ENCODE results near the gene DMRTB1.

The DMRTB1 gene

DNA sequence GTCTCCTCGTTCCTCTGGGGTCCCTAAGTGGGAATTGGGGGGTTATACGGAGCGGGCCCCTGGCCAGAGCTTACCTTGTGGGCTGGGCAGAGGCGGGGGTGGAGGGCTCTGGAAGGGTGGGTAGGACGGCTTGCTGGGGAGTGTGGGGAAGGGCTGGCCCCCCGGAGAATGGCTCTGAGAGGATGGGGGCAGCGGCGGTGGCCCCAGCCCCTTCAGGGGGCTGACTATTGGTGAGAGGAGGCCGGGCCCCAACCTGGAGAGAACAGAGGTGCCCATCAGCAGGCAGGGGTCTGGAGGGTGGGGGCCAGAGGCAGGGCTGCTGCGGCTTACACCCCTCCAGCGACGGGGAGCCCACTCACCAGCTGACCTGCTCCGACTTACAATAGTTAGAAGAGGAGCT is 50.6 kb downstream of the DMRTB1 start:
- DNase-seq (ENCODE audit: low spot score): no peak

DNA sequence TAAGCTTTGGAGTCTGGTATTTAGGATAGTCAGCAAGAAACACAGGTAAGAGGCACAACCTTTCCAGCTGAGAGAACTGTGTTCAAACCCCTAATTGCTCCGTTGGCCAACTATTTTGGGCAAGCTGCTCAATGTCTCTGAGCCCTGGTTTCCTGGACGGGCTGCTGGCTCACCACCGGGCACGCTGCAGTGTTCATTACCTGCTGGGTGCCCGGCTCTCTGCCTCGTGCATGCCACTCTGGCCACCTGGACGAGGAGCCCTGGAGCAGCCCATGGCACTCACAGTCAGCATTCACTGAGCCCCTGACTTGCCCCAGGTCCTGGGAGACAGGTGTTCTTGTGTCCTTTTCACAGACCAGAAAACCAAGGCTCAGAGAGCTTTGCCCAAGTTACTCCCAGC is 51.0 kb downstream of the DMRTB1 start:
- DNase-seq (ENCODE audit: low spot score): no peak

DNA sequence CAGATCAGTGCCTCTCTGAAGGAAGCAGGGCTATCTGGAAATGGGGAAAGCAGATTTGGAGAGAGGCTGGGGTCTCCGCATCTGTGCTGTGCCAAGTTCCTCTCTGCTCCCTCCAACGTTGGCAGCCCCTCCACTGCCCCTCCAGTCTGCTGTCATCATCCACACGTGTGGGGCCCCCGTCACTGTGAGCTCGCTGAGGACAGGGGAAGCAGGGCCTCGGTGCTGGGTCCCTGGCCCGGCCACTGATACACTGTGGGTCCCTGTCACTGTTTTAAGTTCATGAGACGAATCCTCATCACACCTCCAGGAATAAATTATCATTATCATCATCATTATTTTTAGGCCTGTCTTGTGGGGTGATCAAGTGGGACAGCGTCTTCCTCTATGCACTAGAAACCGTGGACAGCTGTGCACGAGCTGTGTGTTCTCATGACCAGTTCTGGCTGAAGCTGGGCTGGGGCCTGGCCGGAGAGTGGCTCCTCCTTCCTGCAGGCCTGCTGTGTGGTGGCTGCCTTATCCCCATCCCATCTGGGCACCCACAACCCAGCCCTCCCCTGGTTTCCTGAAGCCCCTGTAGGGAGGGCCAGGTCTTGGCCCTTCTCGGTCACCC is 52.2 kb downstream of the DMRTB1 start:
- DNase-seq (ENCODE audit: low spot score): no peak

DNA sequence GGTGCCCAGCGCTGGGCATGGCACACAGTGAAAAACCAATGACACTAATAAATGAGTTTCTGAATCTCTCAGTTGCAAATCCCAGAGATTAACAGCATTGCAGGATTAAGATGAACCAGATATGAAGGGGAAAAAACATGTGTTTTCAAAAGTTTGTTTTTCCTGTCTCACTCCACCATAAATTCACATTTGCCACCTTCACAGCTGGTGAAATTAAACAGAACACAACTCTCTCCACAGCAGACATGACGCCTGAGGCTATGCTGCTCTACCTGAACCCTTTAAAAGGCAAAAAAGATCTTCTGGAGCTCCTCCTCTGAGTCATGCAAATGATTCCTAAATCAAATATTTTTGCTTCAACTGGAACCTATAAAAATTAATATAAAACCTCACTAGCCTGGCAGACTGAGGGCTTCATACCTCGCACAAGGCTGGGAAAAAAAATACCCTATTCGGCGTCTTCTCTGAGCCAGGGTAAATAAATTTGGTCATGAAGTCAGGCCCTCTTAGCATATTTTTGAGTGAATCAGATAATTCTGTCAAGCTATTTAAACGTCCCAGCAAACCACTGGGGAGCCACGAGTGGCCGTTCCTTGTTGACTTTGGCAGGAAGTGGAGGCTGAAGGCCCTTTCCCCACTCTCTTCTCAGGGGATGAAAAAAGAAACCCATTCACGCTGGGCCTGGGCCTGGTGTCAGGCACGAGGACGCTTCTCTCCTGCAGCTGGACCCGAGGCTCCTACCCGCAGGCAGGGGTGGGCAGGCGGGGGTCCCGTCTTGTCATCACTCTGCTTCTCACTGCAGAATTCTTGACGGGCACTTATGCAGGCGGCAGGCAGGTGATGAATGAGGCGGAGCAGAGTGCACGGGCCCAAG is 53.0 kb downstream of the DMRTB1 start:
- DNase-seq (ENCODE audit: low spot score): no peak

DNA sequence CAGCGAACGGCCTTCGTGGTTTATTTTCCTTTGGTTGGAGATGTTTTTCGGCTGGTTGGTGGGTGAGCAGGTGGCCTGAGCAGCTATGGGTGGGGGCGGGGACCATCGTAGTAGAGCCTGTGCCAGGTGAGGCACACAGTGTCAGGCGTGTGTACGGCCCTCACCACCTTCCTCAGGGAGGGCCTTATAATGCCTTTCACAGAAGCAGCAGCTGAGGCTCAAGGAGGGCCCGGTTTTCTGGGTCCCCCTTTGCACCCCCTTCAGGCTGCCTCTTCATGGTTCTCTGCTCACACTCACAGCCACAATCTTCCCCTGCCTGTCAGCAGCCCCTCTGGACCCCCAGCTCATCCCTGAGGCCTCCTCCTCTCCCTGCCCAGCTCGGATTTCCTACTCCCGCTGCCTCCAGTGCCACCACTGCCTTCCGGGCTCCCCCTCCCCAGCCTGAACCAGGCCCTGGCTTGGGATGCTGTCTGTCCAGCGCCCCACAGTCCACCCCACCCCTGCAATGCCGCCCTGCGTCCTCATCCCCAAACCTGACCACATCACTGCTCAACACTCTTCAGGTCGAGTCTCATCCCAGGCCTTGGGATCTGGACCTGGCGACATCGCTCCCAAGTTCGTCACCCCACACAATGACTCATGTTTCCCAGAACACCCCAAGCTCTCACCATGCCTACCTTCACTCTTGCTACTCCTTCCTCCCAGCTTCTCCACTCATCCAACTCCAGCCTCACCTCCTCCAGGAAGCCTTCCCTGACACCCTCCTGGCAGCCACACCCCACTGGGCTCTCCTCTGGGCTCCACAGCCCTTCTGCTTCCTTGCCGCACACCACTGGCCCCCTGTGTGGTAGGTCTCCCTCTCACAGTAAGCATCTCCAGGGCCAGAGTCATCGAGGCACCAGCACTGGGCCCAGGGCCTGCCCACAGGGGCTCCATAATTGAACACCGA is 53.9 kb downstream of the DMRTB1 start:
- peak; percentile 20 for DNase-seq (ENCODE audit: low spot score)

DNA sequence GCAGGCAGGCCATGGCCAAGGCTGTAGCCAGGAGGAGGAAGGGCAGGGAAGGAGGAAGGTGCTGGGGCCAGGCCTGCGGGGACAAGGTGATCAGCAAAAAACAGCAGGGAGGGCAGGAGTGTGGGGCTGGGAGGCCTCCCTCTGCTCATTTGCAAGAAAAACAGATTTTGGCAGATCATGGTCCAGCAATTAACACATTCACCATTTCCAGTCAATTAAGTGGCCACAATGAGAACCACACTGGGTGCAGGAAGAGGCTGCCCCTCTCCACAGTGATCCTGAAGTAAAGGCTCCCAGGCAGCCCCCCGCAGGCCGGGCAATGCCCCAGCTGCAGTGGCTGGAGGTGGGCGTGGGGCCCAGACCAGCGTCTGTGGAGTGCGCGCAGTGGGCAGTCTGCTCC is 54.6 kb downstream of the DMRTB1 start:
- DNase-seq (ENCODE audit: low spot score): no peak

DNA sequence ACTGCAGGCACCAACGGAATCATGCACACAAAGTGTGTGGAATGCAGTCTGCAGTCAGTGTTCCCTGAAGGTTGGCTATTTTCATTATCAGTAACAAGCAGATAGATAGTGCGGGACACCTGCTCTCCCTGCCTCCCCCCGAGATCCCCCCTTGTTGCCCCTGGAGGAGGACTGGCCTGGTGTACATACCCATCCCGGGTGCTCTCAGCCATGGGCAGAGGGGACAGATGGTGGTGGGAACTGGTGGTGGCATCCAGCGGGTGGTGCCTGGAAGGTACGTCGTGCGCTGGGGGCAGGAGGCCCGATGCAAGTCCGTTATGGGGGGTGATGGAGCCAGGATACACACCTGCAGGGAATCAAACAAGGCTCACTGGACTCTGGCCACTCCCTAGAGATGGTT is 55.2 kb downstream of the DMRTB1 start:
- no peak for DNase-seq (ENCODE audit: low spot score)

DNA sequence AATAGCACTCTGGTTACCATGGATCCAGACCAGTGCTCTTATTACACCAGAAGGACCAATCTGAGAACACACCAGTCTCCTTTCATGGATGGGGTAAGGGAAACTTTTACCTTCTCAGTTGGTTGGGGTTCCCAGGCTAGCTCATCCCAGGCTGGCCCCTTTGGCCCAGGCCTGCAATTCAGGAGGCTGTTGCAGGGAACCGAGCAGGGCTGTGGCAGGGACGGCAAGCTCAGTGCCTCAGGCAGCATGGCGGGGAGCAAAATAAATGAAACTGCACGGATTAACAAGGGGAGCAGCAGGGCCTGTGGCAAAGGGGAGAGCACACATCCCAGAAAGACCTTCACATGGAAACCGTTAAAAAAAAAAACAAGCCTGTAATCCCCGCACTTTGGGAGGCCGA is 57.0 kb downstream of the DMRTB1 start:
- no peak for DNase-seq (ENCODE audit: low spot score)
